Panc1 (cell line): ENCODE measurements around the gene ERMAP. TPM values are rescaled to one million over a fixed set of nuclear protein-coding genes. Genes with fewer than 3 reads are reported as not detected.

ENCODE experiments used
- ATAC-seq: fragments of 200-7000 bp; cut with Tn5 transposase; 2 replicates; pipeline ENCODE4 v1.9.1; 2020; ENCODE audit warnings: mild to moderate bottlenecking, moderate library complexity
- BruUV-seq: library from RNA; stranded (reverse); fragments of 400-500 nt; replicated peaks from 2 replicates; lab custom pipeline; 2021; lab: Mats Ljungman, UMichigan
- CTCF ChIA-PET: fragments of 300-600 bp; sonication (Branson Sonifier 250); formaldehyde crosslinking; loops from one replicate; lab custom pipeline; 2022; ENCODE audit warnings: antibody characterized with exemption; lab: Charles Lee
- POLR2A ChIA-PET: fragments of 300-600 bp; sonication (Branson Sonifier 250); formaldehyde crosslinking; loops from one replicate; lab custom pipeline; 2022; ENCODE audit warnings: antibody characterized with exemption; lab: Charles Lee
- DNase-seq: peaks from one replicate; pipeline ENCODE4 v3.0.0-alpha.2; 2010; ENCODE audit warnings: low read depth, low spot score
- H3K27ac ChIP-seq: 2 replicates; pipeline ENCODE4 v1.5.1; 2011; ENCODE audit warnings: mild to moderate bottlenecking, low read length, inconsistent platforms
- H3K27me3 ChIP-seq: fragments of 200-500 bp; sonication (Bioruptor generic); 2 replicates; pipeline ENCODE4 v1.6.0; 2014; ENCODE audit warnings: low read length, inconsistent platforms; ENCODE audit not compliant: control insufficient read depth, insufficient read depth
- H3K36me3 ChIP-seq: fragments of 200-500 bp; sonication (Bioruptor generic); 2 replicates; pipeline ENCODE4 v1.5.1; 2014; ENCODE audit warnings: inconsistent platforms, mild to moderate bottlenecking, low read length, moderate library complexity; ENCODE audit not compliant: control insufficient read depth, insufficient read depth
- H3K4me1 ChIP-seq: 2 replicates; pipeline ENCODE4 v1.5.1; 2011; ENCODE audit warnings: inconsistent platforms, mild to moderate bottlenecking, low read length, moderate library complexity; ENCODE audit not compliant: control insufficient read depth, insufficient read depth
- H3K4me3 ChIP-seq, 2 experiments: 2 replicates each; pipeline ENCODE4 v1.5.1; 2011 to 2012; ENCODE audit warnings: low read depth in 2 of 2, low read length in 2 of 2, mild to moderate bottlenecking in 2 of 2, inconsistent platforms in 1 of 2, moderate library complexity in 1 of 2
- H3K9me3 ChIP-seq: fragments of 200-500 bp; sonication (Bioruptor generic); 2 replicates; pipeline ENCODE4 v1.5.1; 2014; ENCODE audit warnings: low read depth, mild to moderate bottlenecking, inconsistent platforms, low read length, moderate library complexity; ENCODE audit not compliant: control insufficient read depth, insufficient read depth
- CTCF ChIP-seq: fragments of 450-650 bp; IDR thresholded peaks from 2 replicates; pipeline ENCODE4 v1.5.1; 2017; ENCODE audit warnings: mild to moderate bottlenecking
- POLR2AphosphoS5 ChIP-seq: IDR thresholded peaks from 2 replicates; pipeline ENCODE4 v1.6.1; 2012; ENCODE audit warnings: mild to moderate bottlenecking, low read depth, low read length, moderate library complexity
- REST ChIP-seq, 2 experiments: IDR thresholded peaks; 2 replicates each; pipeline ENCODE4 v1.6.1; 2011 to 2012; ENCODE audit warnings: low read depth in 2 of 2, control low read depth in 1 of 2, low read length in 1 of 2, mild to moderate bottlenecking in 1 of 2, moderate library complexity in 1 of 2; ENCODE audit not compliant: insufficient read depth in 1 of 2
- SIN3A ChIP-seq: IDR thresholded peaks from 2 replicates; pipeline ENCODE4 v1.6.1; 2012; ENCODE audit warnings: low read depth, mild to moderate bottlenecking, low read length, moderate library complexity, borderline replicate concordance; ENCODE audit not compliant: insufficient read depth
- TCF7L2 ChIP-seq: IDR thresholded peaks from 2 replicates; pipeline ENCODE4 v1.6.1; 2011; ENCODE audit warnings: mild to moderate bottlenecking, low read depth, low read length, inconsistent platforms
- in situ Hi-C: cut with HindIII; loops from 2 replicates; pipeline ENCODE4 v1.10.0; 2016; ENCODE audit warnings: low sequenced_read_pairs, low pct_unique_long_range_greater_than_20kb
- intact Hi-C: fragments of 100-400 bp; cut with micrococcal nuclease; formaldehyde crosslinking; loops from one replicate; pipeline ENCODE4 v1.10.0; 2022; ENCODE audit not compliant: unreplicated experiment
- total RNA-seq: library from RNA; stranded (reverse); gene quantifications from one replicate; pipeline ENCODE4 v1.2.1, GENCODE V29; 2021; ENCODE audit not compliant: unreplicated experiment

The ERMAP gene
- total RNA-seq, 1 experiment from 2014 or later: 15.3 TPM

GRCh38 chr1:42773420-42773819 lies 43.5 kb upstream of the ERMAP start:
- intact Hi-C loops: no loop called here
- ChIA-PET POLR2A (no interaction called here), CTCF (no interaction called here)
- ATAC-seq (no peak), DNase-seq (no peak)
- Histone ChIP-seq H3K36me3 (peaks cover 4% of the 10 kb centered on the region; the same call in 1 of the 2 replicates), H3K4me3 (no peak overlapping the region), H3K9me3 (no peaks in the 10 kb centered on the region), H3K27ac (no peak overlapping the region), H3K4me1 (no peaks in the 10 kb centered on the region), H3K27me3 (no peaks in the 10 kb centered on the region)
- BruUV-seq: no TSS peak
- in situ Hi-C loops: no loop called here
- TF ChIP-seq REST (IDR thresholded peaks at IDR 0.05; ENCODE audit: insufficient read depth in 1 of 2, low read depth in 2 of 2, low read length in 1 of 2) (no peak), SIN3A (no peak), POLR2AphosphoS5 (no peak), TCF7L2 (no peak), CTCF (no peak)

- in situ Hi-C loops: no loop called here
- no peak for TF ChIP-seq SIN3A
- TF ChIP-seq REST (IDR thresholded peaks at IDR 0.05; ENCODE audit: insufficient read depth in 1 of 2, low read depth in 2 of 2, low read length in 1 of 2): no peak
- no peak for TF ChIP-seq CTCF
- no peak for TF ChIP-seq POLR2AphosphoS5
- no peak for TF ChIP-seq TCF7L2
- CTCF ChIA-PET: no interaction called here
These were observed 41.9 kb upstream of the ERMAP start for GRCh38 chr1:42774928-42775526.

More at GRCh38 chr1:42774928-42775526, 41.9 kb upstream of the ERMAP start:
- Histone ChIP-seq H3K4me1 (no peaks in the 10 kb centered on the region), H3K36me3 (peaks cover 4% of the 10 kb centered on the region; the same call in 1 of the 2 replicates), H3K27me3 (no peaks in the 10 kb centered on the region), H3K9me3 (no peaks in the 10 kb centered on the region), H3K27ac (no peak overlapping the region), H3K4me3 (no peak overlapping the region)
- BruUV-seq: no TSS peak
- DNase-seq: no peak
- POLR2A ChIA-PET: no interaction called here
- intact Hi-C loops: loop anchor here (5.0 kb wide), 1 partner anchor 297 kb away; no protein-coding TSS in a partner anchor
- ATAC-seq: no peak
